DND-41 (cell line): ENCODE measurements around the gene DAAM2.

Experiments
- EZH2 ChIP-seq: IDR thresholded peaks from 3 replicates; pipeline ENCODE4 v1.6.1; 2012; ENCODE audit warnings: borderline replicate concordance, low read depth, mild to moderate bottlenecking, moderate library complexity, low read length, inconsistent platforms; ENCODE audit not compliant: severe bottlenecking
- TF ChIP-seq, protein P1 (sequence below): IDR thresholded peaks from 2 replicates; pipeline ENCODE4 v1.5.1; 2012; ENCODE audit warnings: borderline replicate concordance, low read length, moderate library complexity, mild to moderate bottlenecking; ENCODE audit not compliant: poor library complexity, severe bottlenecking; ENCODE audit errors: extremely low read depth

DNA sequence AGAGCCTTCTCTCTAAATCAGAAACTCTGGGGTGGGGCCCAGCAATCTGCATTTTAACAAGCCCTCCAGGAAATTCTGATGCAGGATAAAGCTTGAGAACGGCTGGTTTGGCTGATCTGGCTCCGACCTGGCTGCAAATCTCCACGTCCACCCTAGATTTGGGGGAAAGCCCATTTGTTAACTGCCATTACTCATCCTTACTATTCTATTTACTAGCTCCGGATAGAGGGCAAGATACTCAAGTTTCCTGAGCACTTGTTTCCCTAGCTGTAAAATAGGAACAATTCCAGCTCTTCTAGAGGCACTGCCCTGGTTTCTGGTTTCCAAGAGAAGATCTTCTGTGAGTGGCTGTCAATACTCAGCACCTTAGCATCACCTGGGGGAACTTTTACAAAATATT, 44.4 kb downstream of the DAAM2 start:
- no peak for TF ChIP-seq EZH2
- TF ChIP-seq, protein P1, sequence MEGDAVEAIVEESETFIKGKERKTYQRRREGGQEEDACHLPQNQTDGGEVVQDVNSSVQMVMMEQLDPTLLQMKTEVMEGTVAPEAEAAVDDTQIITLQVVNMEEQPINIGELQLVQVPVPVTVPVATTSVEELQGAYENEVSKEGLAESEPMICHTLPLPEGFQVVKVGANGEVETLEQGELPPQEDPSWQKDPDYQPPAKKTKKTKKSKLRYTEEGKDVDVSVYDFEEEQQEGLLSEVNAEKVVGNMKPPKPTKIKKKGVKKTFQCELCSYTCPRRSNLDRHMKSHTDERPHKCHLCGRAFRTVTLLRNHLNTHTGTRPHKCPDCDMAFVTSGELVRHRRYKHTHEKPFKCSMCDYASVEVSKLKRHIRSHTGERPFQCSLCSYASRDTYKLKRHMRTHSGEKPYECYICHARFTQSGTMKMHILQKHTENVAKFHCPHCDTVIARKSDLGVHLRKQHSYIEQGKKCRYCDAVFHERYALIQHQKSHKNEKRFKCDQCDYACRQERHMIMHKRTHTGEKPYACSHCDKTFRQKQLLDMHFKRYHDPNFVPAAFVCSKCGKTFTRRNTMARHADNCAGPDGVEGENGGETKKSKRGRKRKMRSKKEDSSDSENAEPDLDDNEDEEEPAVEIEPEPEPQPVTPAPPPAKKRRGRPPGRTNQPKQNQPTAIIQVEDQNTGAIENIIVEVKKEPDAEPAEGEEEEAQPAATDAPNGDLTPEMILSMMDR = no peak
